Suprapubic skin (tissue), 4 donors: ENCODE data around the gene RTL9.

Experiments
- POLR2A ChIP-seq, 2 donors: fragments of 450-650 bp; IDR thresholded peaks; one replicate each; pipeline ENCODE4 v1.6.1; 2017; ENCODE audit warnings: antibody characterized with exemption in 2 of 2, mild to moderate bottlenecking in 2 of 2, moderate library complexity in 2 of 2
- POLR2AphosphoS5 ChIP-seq, 3 donors: sonication (generic); formaldehyde crosslinking; IDR thresholded peaks; one replicate each; pipeline ENCODE4 v1.6.1; 2017; ENCODE audit warnings: antibody characterized with exemption in 3 of 3
- TF ChIP-seq, protein P1 (sequence below), 2 donors: fragments of 200-600 bp in 1 of 2; fragments of 450-650 bp in 1 of 2; sonication (generic) in 1 of 2; IDR thresholded peaks; one replicate each; pipeline ENCODE4 v1.5.1; 2016 to 2019; ENCODE audit warnings: antibody characterized with exemption in 2 of 2, mild to moderate bottlenecking in 1 of 2, moderate library complexity in 1 of 2

- TF ChIP-seq, protein P1, sequence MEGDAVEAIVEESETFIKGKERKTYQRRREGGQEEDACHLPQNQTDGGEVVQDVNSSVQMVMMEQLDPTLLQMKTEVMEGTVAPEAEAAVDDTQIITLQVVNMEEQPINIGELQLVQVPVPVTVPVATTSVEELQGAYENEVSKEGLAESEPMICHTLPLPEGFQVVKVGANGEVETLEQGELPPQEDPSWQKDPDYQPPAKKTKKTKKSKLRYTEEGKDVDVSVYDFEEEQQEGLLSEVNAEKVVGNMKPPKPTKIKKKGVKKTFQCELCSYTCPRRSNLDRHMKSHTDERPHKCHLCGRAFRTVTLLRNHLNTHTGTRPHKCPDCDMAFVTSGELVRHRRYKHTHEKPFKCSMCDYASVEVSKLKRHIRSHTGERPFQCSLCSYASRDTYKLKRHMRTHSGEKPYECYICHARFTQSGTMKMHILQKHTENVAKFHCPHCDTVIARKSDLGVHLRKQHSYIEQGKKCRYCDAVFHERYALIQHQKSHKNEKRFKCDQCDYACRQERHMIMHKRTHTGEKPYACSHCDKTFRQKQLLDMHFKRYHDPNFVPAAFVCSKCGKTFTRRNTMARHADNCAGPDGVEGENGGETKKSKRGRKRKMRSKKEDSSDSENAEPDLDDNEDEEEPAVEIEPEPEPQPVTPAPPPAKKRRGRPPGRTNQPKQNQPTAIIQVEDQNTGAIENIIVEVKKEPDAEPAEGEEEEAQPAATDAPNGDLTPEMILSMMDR (IDR thresholded peaks at IDR 0.05), result no peak
- TF ChIP-seq POLR2A (IDR thresholded peaks at IDR 0.05) (no peak), POLR2AphosphoS5 (IDR thresholded peaks at IDR 0.05) (no peak)
Observed at GRCh38 chrX:110399966-110400365, 41.3 kb downstream of the RTL9 start.
